ENCODE results near the gene SLC46A3. TPM values are rescaled to one million over a fixed set of nuclear protein-coding genes. Genes with fewer than 3 reads are reported as not detected.

Gene SLC46A3
- total and polyA plus RNA-seq, 2 experiments from 2014 or later = 27.9 to 48.5 TPM

DNA sequence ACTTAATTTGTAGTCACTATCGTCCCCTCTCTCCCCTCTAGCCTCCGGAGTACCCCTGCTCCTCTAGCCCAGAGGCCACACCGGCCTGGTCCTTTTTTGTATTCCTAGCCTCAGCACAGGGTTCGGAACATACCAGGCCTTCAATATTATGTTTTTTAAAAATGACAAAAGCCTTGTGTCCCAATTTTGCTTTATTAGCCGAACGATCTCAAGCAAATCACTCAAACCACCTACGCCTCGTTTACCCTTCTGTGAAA lies 60.3 kb downstream of the SLC46A3 start:
- Histone ChIP-seq H4K20me1 (ENCODE audit: insufficient read depth, poor library complexity, severe bottlenecking) (peaks cover 11% of the 10 kb centered on the region), H3K27me3 (no peaks in the 10 kb centered on the region), H2AFZ (peak overlapping the region; percentile 53), H3K79me2 (peaks cover 68% of the 10 kb centered on the region), H3K9me3 (ENCODE audit: low read depth) (no peaks in the 10 kb centered on the region), H3K36me3 (replicated peaks; ENCODE audit: insufficient read depth, low read depth) (no peaks in the 10 kb centered on the region), H3K9me2 (replicated peaks; ENCODE audit: insufficient read depth) (no peaks in the 10 kb centered on the region), H3K4me1 (ENCODE audit: insufficient read depth) (peaks cover 16% of the 10 kb centered on the region), H3K27ac (peak overlapping the region; percentile 88), H3K4me3 (peak overlapping the region; percentile 53), H3K4me2 (peak overlapping the region; percentile 78)
- TF ChIP-seq EZH2phosphoT487 (IDR thresholded peaks at IDR 0.05; ENCODE audit: low read depth, severe bottlenecking, unreplicated experiment) (no peak), EZH2 (IDR thresholded peaks at IDR 0.05; ENCODE audit: borderline replicate concordance) (no peak)
- TF ChIP-seq, protein P1, sequence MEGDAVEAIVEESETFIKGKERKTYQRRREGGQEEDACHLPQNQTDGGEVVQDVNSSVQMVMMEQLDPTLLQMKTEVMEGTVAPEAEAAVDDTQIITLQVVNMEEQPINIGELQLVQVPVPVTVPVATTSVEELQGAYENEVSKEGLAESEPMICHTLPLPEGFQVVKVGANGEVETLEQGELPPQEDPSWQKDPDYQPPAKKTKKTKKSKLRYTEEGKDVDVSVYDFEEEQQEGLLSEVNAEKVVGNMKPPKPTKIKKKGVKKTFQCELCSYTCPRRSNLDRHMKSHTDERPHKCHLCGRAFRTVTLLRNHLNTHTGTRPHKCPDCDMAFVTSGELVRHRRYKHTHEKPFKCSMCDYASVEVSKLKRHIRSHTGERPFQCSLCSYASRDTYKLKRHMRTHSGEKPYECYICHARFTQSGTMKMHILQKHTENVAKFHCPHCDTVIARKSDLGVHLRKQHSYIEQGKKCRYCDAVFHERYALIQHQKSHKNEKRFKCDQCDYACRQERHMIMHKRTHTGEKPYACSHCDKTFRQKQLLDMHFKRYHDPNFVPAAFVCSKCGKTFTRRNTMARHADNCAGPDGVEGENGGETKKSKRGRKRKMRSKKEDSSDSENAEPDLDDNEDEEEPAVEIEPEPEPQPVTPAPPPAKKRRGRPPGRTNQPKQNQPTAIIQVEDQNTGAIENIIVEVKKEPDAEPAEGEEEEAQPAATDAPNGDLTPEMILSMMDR (IDR thresholded peaks at IDR 0.05; ENCODE audit: poor library complexity) = no peak
- peak; percentile 6 for DNase-seq (ENCODE audit: low spot score)
- WGBS (ENCODE audit: low lambda C conversion rate, missing lambda C conversion rate) = 4% methylated on average over 8 of the region's 8 CpGs

DNA sequence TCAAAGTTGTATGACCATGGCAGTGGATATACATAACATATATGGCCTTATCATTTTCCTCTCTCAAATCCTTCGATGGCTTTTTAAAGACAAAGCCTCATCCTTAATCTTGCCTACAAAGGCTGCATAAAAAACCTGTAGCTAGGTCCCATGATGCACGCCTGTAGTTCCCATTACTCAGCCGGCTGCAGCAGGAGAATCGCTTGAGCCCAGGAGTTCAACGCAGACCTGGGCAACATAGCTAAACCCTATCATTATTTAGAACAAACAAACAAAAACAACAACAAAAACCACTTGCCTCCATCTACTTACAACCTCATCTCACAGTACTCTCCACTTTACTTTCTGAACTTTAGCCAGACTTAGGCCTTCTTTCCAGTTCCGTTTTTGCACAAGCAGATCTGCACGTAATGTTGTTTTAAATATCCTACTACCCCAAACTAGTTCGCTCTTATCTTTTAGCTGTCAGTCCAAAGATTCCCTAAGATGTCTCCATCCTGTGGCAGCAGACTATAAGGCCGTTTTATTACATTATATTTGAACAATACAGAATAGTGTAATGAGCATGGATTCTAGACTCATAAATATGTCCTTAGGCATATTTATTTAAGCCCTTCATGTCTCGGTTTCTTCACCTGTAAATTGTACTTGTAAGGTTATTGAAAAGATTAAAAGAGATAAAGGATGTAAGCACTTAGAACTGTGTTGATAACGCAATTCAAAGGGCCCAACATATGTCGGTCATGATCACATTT lies 60.8 kb downstream of the SLC46A3 start:
- peak; percentile 22 for DNase-seq (ENCODE audit: low spot score)
- no peaks in the 10 kb centered on the region for H3K9me3 ChIP-seq (ENCODE audit: low read depth)
- H3K27ac ChIP-seq = peak overlapping the region; percentile 88
- 39% methylated on average over 12 of the region's 12 CpGs for WGBS (ENCODE audit: low lambda C conversion rate, missing lambda C conversion rate)
- peaks cover 11% of the 10 kb centered on the region for H4K20me1 ChIP-seq (ENCODE audit: insufficient read depth, poor library complexity, severe bottlenecking)
- peak overlapping the region; percentile 78 for H3K4me2 ChIP-seq
- peaks cover 64% of the 10 kb centered on the region for H3K79me2 ChIP-seq
- no peaks in the 10 kb centered on the region for H3K9me2 ChIP-seq (replicated peaks; ENCODE audit: insufficient read depth)
- no peaks in the 10 kb centered on the region for H3K27me3 ChIP-seq
- H3K4me3 ChIP-seq = peak overlapping the region; percentile 53
- H3K4me1 ChIP-seq (ENCODE audit: insufficient read depth) = peaks cover 16% of the 10 kb centered on the region
- H2AFZ ChIP-seq = peak overlapping the region; percentile 53
- H3K36me3 ChIP-seq (replicated peaks; ENCODE audit: insufficient read depth, low read depth) = no peaks in the 10 kb centered on the region
- TF ChIP-seq EZH2 (IDR thresholded peaks at IDR 0.05; ENCODE audit: borderline replicate concordance) = no peak
- TF ChIP-seq, protein P1 (IDR thresholded peaks at IDR 0.05; ENCODE audit: poor library complexity) = peak; percentile 34

DNA sequence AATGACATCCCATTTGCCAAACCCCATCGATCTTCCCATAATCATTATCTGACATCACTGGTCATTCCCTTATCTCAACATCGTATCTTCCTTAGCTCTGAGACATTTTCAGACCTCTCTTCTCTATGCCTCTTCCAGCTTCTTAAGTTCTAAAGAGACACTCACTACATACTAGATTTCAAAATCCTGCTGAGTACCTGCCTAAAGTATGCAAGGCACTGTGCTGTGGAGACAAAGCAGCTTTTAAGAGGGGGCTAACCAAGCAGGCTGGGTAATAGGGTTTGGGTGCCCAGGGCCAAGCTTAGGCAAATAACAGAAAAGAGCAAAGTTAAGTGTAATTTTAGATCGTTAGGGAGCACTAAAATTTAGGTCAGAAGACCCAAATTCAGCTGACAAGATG lies 63.2 kb downstream of the SLC46A3 start:
- no peak for DNase-seq (ENCODE audit: low spot score)
- no peaks in the 10 kb centered on the region for H3K9me3 ChIP-seq (ENCODE audit: low read depth)
- no peak overlapping the region for H3K4me3 ChIP-seq
- peak overlapping the region; percentile 12 for H3K27ac ChIP-seq
- no peak overlapping the region for H2AFZ ChIP-seq
- H3K27me3 ChIP-seq = no peaks in the 10 kb centered on the region
- TF ChIP-seq EZH2 (IDR thresholded peaks at IDR 0.05; ENCODE audit: borderline replicate concordance) (no peak), EZH2phosphoT487 (IDR thresholded peaks at IDR 0.05; ENCODE audit: low read depth, severe bottlenecking, unreplicated experiment) (no peak)
- TF ChIP-seq, protein P1 (IDR thresholded peaks at IDR 0.05; ENCODE audit: poor library complexity) = no peak
- no peaks in the 10 kb centered on the region for H3K9me2 ChIP-seq (replicated peaks; ENCODE audit: insufficient read depth)
- peaks cover 15% of the 10 kb centered on the region for H3K4me1 ChIP-seq (ENCODE audit: insufficient read depth)
- H3K4me2 ChIP-seq = no peak overlapping the region
- WGBS (ENCODE audit: low lambda C conversion rate, missing lambda C conversion rate) = 78% methylated on average over 3 of the region's 3 CpGs
- peaks cover 41% of the 10 kb centered on the region for H3K79me2 ChIP-seq
- H3K36me3 ChIP-seq (replicated peaks; ENCODE audit: insufficient read depth, low read depth) = no peaks in the 10 kb centered on the region
- H4K20me1 ChIP-seq (ENCODE audit: insufficient read depth, poor library complexity, severe bottlenecking) = peaks cover 3% of the 10 kb centered on the region

All from hepatocyte (in vitro differentiated cells).